ENCODE measurements around the gene NDUFS8. TPM values are rescaled to one million over a fixed set of nuclear protein-coding genes. Genes with fewer than 3 reads are reported as not detected.

The NDUFS8 gene
- total RNA-seq, 1 donor from 2014 or later: 118 TPM

GRCh38 chr11:68081691-68082090 lies 51.2 kb downstream of the NDUFS8 start:
- Histone ChIP-seq H3K27ac (no peak overlapping the region), H3K27me3 (no peaks in the 10 kb centered on the region), H3K36me3 (peaks cover 26% of the 10 kb centered on the region), H3K4me3 (no peak overlapping the region), H3K9me3 (no peaks in the 10 kb centered on the region), H3K4me1 (peaks cover 5% of the 10 kb centered on the region)
- DNase-seq (no peak), ATAC-seq (peak; percentile 75)
- intact Hi-C loops (cut with DNase I): no loop called here
- TF ChIP-seq CTCF (IDR thresholded peaks at IDR 0.05): no peak

GRCh38 chr11:68082481-68082880 lies 52.0 kb downstream of the NDUFS8 start:
- no peak overlapping the region for H3K4me3 ChIP-seq
- no peaks in the 10 kb centered on the region for H3K4me1 ChIP-seq
- H3K9me3 ChIP-seq: no peaks in the 10 kb centered on the region
- H3K27ac ChIP-seq: no peak overlapping the region
- intact Hi-C loops (cut with DNase I): no loop called here
- H3K27me3 ChIP-seq: no peaks in the 10 kb centered on the region
- DNase-seq (no peak), ATAC-seq (no peak)
- peaks cover 26% of the 10 kb centered on the region for H3K36me3 ChIP-seq
- TF ChIP-seq CTCF (IDR thresholded peaks at IDR 0.05): no peak

GRCh38 chr11:68083517-68083916 lies 53.0 kb downstream of the NDUFS8 start:
- H3K36me3 ChIP-seq: peaks cover 19% of the 10 kb centered on the region
- no peaks in the 10 kb centered on the region for H3K4me1 ChIP-seq
- intact Hi-C loops (cut with DNase I): no loop called here
- no peaks in the 10 kb centered on the region for H3K27me3 ChIP-seq
- DNase-seq (no peak), ATAC-seq (no peak)
- H3K27ac ChIP-seq: no peak overlapping the region
- H3K4me3 ChIP-seq: no peak overlapping the region
- no peak for TF ChIP-seq CTCF (IDR thresholded peaks at IDR 0.05)
- no peaks in the 10 kb centered on the region for H3K9me3 ChIP-seq

Small RNAs within 50 kb of the gene (microRNA-seq; reads per million reads assigned to microRNA genes)
- gene MIR4691 (ENCODE audit: borderline microRNAs expressed) (not detected), gene MIR6753 (ENCODE audit: borderline microRNAs expressed) (not detected), gene MIR7113 (ENCODE audit: borderline microRNAs expressed) (not detected)

Other genes with a start within 250 kb of the NDUFS8 start
- gene UNC93B1, start 26.6 kb upstream of the NDUFS8 start, total RNA-seq: 79.5 TPM
- 95.9 TPM for gene ALDH3B1, start 20.4 kb upstream of the NDUFS8 start, total RNA-seq
- 216 TPM for gene TCIRG1, start 8.3 kb downstream of the NDUFS8 start, total RNA-seq
- 53.3 TPM for gene CHKA, start 90.7 kb downstream of the NDUFS8 start, total RNA-seq
- gene KMT5B, start 182.6 kb downstream of the NDUFS8 start, total RNA-seq: 43.9 TPM
- 26.7 TPM for gene C11orf24, start 241.3 kb downstream of the NDUFS8 start, total RNA-seq